Measurements from ENCODE around the gene PRODH2. TPM values are rescaled to one million over a fixed set of nuclear protein-coding genes. Genes with fewer than 3 reads are reported as not detected.

PRODH2 gene
- total and polyA plus RNA-seq, 4 donors: 0.10 to 0.32 (median 0.27) TPM; not detected in 1

DNA sequence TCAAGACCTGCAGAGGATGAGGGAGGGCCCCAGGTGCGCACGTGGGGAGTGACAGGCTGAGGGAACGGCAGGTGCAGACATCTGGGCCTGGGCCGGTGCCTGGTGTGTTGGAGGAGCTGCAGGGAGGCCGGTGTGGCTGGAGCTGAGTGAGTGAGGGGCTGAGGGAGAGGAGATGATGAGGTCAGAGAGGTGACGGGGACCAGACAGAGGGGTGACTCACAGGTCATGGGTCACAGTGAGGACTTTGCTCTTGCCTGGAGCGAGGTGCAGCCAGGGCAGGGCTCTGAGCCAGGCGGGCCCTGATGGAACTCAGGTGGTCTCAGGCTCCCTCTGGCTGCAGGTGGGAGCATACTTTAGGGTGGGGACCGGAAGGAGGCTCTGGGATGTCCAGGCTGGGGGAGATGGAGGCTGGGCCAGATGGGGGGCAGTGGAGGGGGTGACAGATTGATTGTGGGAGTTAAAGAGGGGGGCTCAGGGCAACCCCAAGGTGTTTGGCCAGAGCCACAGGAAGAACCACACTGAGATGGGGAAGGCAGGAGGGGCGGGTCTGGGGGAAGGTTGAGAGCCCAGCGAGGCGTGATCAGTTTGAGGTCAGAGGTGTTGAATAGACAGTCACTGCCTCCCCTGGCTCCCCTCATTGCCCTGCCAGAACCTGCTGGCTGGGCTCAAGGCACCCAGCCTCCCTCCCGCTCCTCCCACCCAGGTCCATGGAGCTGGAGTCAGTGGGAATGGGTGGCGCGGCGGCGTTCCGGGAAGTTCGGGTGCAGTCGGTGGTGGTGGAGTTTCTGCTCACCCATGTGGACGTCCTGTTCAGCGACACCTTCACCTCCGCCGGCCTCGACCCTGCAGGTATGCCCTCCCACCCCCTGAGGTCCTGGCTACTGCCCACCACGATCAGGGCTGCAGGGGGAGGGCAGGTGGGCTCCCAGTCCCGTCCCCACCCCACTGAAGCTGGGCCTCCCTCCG, 28.9 kb downstream of the PRODH2 start:
- H3K4me3 ChIP-seq (ENCODE audit: low read depth, low read length): no peak overlapping the region
- H3K9me3 ChIP-seq (ENCODE audit: control insufficient read depth, insufficient read depth, low read length): no peaks in the 10 kb centered on the region
- H3K27me3 ChIP-seq (ENCODE audit: control insufficient read depth, insufficient read depth, low read length): no peaks in the 10 kb centered on the region
- H3K27ac ChIP-seq (ENCODE audit: low read depth, low read length): no peak overlapping the region
- peaks cover 99% of the 10 kb centered on the region for H3K36me3 ChIP-seq (ENCODE audit: control insufficient read depth, insufficient read depth, low read length)
- WGBS (ENCODE audit: insufficient coverage): 70% methylated on average over 18 of the region's 28 CpGs
- peak in 1 of 6 donors; percentile 1 for DNase-seq (ENCODE audit: low read depth in 4 of 6, low spot score in 6 of 6)
- peaks cover 4% of the 10 kb centered on the region for H3K4me1 ChIP-seq (ENCODE audit: control insufficient read depth, insufficient read depth, low read length)

DNA sequence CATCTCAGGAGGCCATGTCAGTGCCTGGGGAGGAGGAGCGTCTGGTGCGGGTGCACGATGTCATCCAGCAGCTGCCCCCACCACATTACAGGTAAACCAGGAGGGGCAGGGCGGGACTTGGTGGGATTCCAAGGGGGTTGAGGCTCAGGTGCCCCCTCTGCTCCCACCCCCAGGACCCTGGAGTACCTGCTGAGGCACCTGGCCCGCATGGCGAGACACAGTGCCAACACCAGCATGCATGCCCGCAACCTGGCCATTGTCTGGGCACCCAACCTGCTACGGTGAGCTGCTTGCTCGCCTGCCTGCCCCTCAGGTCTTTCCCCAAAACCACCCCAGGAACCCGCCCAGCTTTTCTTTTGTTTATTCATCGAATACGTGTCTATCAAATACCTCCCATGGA, 30.1 kb downstream of the PRODH2 start:
- WGBS (ENCODE audit: insufficient coverage): 93% methylated on average over 9 of the region's 12 CpGs
- Histone ChIP-seq H3K36me3 (ENCODE audit: control insufficient read depth, insufficient read depth, low read length) (peaks cover 99% of the 10 kb centered on the region), H3K9me3 (ENCODE audit: control insufficient read depth, insufficient read depth, low read length) (no peaks in the 10 kb centered on the region), H3K4me3 (ENCODE audit: low read depth, low read length) (no peak overlapping the region), H3K4me1 (ENCODE audit: control insufficient read depth, insufficient read depth, low read length) (peaks cover 15% of the 10 kb centered on the region), H3K27ac (ENCODE audit: low read depth, low read length) (no peak overlapping the region), H3K27me3 (ENCODE audit: control insufficient read depth, insufficient read depth, low read length) (no peaks in the 10 kb centered on the region)
- DNase-seq (ENCODE audit: low read depth in 4 of 6, low spot score in 6 of 6): no peak

DNA sequence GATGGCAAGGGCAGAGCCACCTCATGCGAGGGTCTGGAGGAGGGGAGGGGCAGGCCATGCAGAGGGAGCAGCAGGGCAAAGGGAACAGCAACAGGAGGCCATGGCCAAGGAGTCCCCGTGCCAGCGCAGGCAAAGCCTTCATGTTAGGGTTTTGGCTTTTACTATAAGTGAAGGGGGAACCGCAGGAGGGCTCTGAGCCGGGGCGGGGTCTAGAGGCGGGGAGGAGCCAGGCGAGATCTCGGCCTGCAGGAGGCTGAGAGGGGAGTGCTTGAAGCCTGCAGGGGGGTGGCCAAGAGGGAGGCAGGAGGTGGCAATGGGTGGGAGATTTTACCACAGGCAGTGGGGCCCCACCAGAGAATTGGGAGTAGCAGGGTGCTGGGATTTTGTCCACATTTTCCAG, 31.0 kb downstream of the PRODH2 start:
- Histone ChIP-seq H3K27ac (ENCODE audit: low read depth, low read length) (no peak overlapping the region), H3K36me3 (ENCODE audit: control insufficient read depth, insufficient read depth, low read length) (peaks cover 94% of the 10 kb centered on the region), H3K4me1 (ENCODE audit: control insufficient read depth, insufficient read depth, low read length) (peaks cover 25% of the 10 kb centered on the region), H3K4me3 (ENCODE audit: low read depth, low read length) (no peak overlapping the region), H3K27me3 (ENCODE audit: control insufficient read depth, insufficient read depth, low read length) (no peaks in the 10 kb centered on the region), H3K9me3 (ENCODE audit: control insufficient read depth, insufficient read depth, low read length) (no peaks in the 10 kb centered on the region)
- DNase-seq (ENCODE audit: low read depth in 4 of 6, low spot score in 6 of 6): no peak
- 56% methylated on average over 9 of the region's 9 CpGs for WGBS (ENCODE audit: insufficient coverage)

DNA sequence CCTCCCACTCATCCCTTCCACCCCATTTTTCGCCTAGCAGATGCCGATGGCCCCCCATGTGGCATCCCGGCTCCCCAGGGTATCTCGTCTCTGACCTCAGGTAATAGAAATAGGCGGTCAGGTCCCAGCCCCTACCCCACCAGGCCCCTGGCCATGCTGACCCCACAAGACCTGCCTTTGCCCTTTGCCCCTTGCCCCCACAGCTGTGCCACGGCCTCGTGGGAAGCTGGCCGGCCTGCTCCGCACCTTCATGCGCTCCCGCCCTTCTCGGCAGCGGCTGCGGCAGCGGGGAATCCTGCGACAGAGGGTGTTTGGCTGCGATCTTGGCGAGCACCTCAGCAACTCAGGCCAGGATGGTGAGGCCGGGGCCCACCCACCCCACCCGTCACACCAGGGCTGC, 31.9 kb downstream of the PRODH2 start:
- Histone ChIP-seq H3K27me3 (ENCODE audit: control insufficient read depth, insufficient read depth, low read length) (no peaks in the 10 kb centered on the region), H3K36me3 (ENCODE audit: control insufficient read depth, insufficient read depth, low read length) (peaks cover 85% of the 10 kb centered on the region), H3K4me1 (ENCODE audit: control insufficient read depth, insufficient read depth, low read length) (peaks cover 31% of the 10 kb centered on the region), H3K4me3 (ENCODE audit: low read depth, low read length) (no peak overlapping the region), H3K27ac (ENCODE audit: low read depth, low read length) (no peak overlapping the region), H3K9me3 (ENCODE audit: control insufficient read depth, insufficient read depth, low read length) (no peaks in the 10 kb centered on the region)
- DNase-seq (ENCODE audit: low read depth in 4 of 6, low spot score in 6 of 6): no peak
- WGBS (ENCODE audit: insufficient coverage): 95% methylated on average over 18 of the region's 20 CpGs

DNA sequence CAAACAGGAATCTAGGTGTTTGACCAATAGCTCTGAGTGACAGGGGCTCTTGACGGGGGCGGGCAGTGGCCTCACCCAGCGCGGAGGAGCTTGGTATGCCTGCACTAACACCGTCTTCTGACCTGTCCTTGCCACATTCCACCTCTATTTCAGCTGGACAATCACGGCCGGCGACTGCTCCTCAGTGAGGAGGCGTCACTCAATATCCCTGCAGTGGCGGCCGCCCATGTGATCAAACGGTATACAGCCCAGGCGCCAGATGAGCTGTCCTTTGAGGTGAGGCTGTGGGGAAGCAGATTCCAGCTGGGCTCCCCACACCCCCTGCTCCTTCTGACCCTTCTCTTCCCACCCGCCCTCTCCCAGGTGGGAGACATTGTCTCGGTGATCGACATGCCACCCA, 32.6 kb downstream of the PRODH2 start:
- Histone ChIP-seq H3K27me3 (ENCODE audit: control insufficient read depth, insufficient read depth, low read length) (no peaks in the 10 kb centered on the region), H3K36me3 (ENCODE audit: control insufficient read depth, insufficient read depth, low read length) (peaks cover 78% of the 10 kb centered on the region), H3K9me3 (ENCODE audit: control insufficient read depth, insufficient read depth, low read length) (no peaks in the 10 kb centered on the region), H3K27ac (ENCODE audit: low read depth, low read length) (no peak overlapping the region), H3K4me3 (ENCODE audit: low read depth, low read length) (no peak overlapping the region), H3K4me1 (ENCODE audit: control insufficient read depth, insufficient read depth, low read length) (peaks cover 32% of the 10 kb centered on the region)
- no peak for DNase-seq (ENCODE audit: low read depth in 4 of 6, low spot score in 6 of 6)
- WGBS (ENCODE audit: insufficient coverage): 88% methylated on average over 14 of the region's 16 CpGs

DNA sequence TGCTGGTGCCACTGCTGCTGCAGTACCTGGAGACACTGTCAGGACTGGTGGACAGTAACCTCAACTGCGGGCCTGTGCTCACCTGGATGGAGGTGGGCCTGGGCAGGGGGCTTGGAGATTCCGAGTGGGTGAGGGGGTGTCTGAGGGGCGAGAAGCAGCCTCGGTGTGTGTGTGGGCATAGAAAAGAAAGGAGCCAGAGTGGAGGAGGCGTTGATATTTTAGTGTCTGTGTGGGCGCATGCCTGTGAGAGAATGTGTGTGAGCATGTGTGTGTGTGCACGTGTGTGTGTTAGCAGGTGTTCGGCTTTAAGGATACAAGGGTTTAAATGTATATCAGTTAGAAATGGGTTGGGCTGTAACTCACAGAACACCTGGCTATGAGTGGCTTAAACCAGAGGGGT, 33.6 kb downstream of the PRODH2 start:
- Histone ChIP-seq H3K9me3 (ENCODE audit: control insufficient read depth, insufficient read depth, low read length) (no peaks in the 10 kb centered on the region), H3K4me3 (ENCODE audit: low read depth, low read length) (no peak overlapping the region), H3K4me1 (ENCODE audit: control insufficient read depth, insufficient read depth, low read length) (peaks cover 39% of the 10 kb centered on the region), H3K36me3 (ENCODE audit: control insufficient read depth, insufficient read depth, low read length) (peaks cover 68% of the 10 kb centered on the region), H3K27me3 (ENCODE audit: control insufficient read depth, insufficient read depth, low read length) (no peaks in the 10 kb centered on the region), H3K27ac (ENCODE audit: low read depth, low read length) (no peak overlapping the region)
- no peak for DNase-seq (ENCODE audit: low read depth in 4 of 6, low spot score in 6 of 6)
- 91% methylated on average over 8 of the region's 8 CpGs for WGBS (ENCODE audit: insufficient coverage)

DNA sequence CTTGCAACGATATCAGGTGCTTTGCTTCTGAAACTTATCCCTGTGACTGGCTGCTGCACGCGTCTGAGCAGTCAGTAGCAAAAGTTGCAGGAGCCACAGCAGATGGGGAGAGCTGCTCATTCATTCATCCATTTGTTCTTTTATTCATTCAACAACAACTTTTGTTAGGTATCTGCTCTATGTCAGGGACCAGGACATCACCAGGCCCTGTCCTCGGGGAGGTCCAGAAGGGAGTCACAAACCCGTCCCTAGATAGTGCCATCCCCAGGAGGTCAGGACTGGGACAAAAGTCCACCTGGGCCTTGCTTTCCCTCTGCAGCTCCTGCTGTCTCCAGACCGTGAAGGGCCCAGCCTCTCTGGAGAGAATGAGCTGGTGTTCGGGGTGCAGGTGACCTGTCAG, 34.7 kb downstream of the PRODH2 start:
- peaks cover 57% of the 10 kb centered on the region for H3K36me3 ChIP-seq (ENCODE audit: control insufficient read depth, insufficient read depth, low read length)
- 73% methylated on average over 7 of the region's 7 CpGs for WGBS (ENCODE audit: insufficient coverage)
- H3K27ac ChIP-seq (ENCODE audit: low read depth, low read length): peak overlapping the region; percentile 48
- DNase-seq (ENCODE audit: low read depth in 4 of 6, low spot score in 6 of 6): no peak
- H3K4me3 ChIP-seq (ENCODE audit: low read depth, low read length): no peak overlapping the region
- H3K4me1 ChIP-seq (ENCODE audit: control insufficient read depth, insufficient read depth, low read length): peaks cover 39% of the 10 kb centered on the region
- H3K9me3 ChIP-seq (ENCODE audit: control insufficient read depth, insufficient read depth, low read length): no peaks in the 10 kb centered on the region
- no peaks in the 10 kb centered on the region for H3K27me3 ChIP-seq (ENCODE audit: control insufficient read depth, insufficient read depth, low read length)

DNA sequence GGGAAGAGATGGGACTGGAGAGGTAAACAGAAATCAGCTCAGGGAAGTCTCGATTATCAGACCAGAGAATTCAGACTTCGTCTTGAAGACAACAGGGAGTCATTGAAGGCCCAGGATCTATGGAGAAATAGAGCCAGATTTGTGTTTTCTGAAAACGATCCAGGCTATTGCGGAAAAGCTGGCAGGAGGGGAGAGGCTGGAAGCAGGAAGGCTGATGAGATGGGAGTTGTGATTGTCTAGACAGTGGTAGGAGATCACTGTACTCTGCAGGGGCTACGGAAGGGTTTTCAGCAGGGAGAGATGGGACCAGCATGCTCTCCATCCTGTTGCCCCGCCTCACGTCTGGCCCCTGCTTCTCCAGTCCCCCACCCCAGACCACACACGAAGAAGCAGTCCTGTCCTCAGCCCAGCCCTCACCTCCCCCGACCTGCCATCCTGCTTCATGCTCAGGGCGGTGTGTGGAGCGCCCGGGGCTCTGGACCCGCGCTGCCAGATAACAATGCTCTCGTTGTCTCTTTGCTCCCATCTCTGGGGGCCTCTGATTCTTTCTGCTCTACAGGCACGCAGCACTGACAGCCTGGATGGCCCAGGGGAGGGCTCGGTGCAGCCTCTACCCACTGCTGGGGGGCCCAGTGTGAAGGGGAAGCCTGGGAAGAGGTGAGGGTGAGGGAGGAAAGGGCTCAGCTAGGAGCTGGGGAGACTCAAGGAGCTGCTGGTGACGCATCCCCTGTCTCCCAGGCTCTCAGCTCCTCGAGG, 35.4 kb downstream of the PRODH2 start:
- no peak overlapping the region for H3K4me3 ChIP-seq (ENCODE audit: low read depth, low read length)
- no peaks in the 10 kb centered on the region for H3K27me3 ChIP-seq (ENCODE audit: control insufficient read depth, insufficient read depth, low read length)
- H3K36me3 ChIP-seq (ENCODE audit: control insufficient read depth, insufficient read depth, low read length): peaks cover 50% of the 10 kb centered on the region
- no peaks in the 10 kb centered on the region for H3K9me3 ChIP-seq (ENCODE audit: control insufficient read depth, insufficient read depth, low read length)
- peaks cover 39% of the 10 kb centered on the region for H3K4me1 ChIP-seq (ENCODE audit: control insufficient read depth, insufficient read depth, low read length)
- H3K27ac ChIP-seq (ENCODE audit: low read depth, low read length): peak overlapping the region; percentile 48
- peak in 2 of 6 donors; percentile 19 to 43 for DNase-seq (ENCODE audit: low read depth in 4 of 6, low spot score in 6 of 6)
- WGBS (ENCODE audit: insufficient coverage): 16% methylated on average over 16 of the region's 19 CpGs

DNA sequence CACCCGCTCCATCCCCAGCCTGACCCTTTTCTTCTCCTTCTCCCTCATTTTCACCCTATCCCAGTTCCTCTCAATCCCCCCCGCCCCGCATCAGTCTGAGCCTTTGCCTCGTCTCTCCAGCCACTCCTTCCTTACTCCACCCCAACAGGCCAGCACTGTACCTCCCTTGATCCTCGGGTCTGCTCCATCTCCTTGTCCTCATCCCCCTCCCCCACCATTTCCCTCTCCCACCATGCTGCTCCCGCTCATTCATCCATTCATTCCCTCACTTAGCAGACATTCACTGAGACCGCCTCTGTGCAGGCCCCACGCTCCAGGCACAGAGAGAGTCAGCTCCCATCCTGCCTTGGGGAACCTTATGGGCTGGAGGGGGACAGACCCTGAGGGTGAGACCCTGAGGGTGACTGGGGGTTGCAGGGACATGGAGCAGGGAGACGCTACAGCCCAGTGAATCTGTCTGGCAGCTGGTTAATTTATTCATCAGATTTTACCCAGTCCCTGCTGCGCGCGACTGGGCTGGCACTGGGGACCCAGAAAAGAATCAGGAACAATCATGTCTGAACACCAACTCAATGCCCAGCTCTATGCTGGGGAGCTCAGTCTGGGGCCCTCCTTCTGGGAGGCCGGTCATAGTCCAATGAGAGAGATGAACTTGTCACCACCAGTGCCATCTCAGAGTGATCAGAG, 36.4 kb downstream of the PRODH2 start:
- 10% methylated on average over 12 of the region's 13 CpGs for WGBS (ENCODE audit: insufficient coverage)
- Histone ChIP-seq H3K4me3 (ENCODE audit: low read depth, low read length) (peak overlapping the region; percentile 62), H3K27me3 (ENCODE audit: control insufficient read depth, insufficient read depth, low read length) (no peaks in the 10 kb centered on the region), H3K9me3 (ENCODE audit: control insufficient read depth, insufficient read depth, low read length) (no peaks in the 10 kb centered on the region), H3K36me3 (ENCODE audit: control insufficient read depth, insufficient read depth, low read length) (peaks cover 40% of the 10 kb centered on the region), H3K27ac (ENCODE audit: low read depth, low read length) (peak overlapping the region; percentile 48), H3K4me1 (ENCODE audit: control insufficient read depth, insufficient read depth, low read length) (peaks cover 39% of the 10 kb centered on the region)
- peak in 3 of 6 donors; percentile 23 to 83 (median 71) for DNase-seq (ENCODE audit: low read depth in 4 of 6, low spot score in 6 of 6)
